Hippocampal formation (tissue), 2 donors: Measurements from ENCODE around the gene SPHK2.
"Not testable (repeated sequence)": the region's sequence is repeated elsewhere in the genome, so short reads cannot be mapped to it uniquely, and the experiment has no call there.

Experiments used
- DNase-seq, 2 donors: peaks; one replicate each; lab custom pipeline; 2025; lab: John Stamatoyannopoulos, UW

The SPHK2 gene

DNA sequence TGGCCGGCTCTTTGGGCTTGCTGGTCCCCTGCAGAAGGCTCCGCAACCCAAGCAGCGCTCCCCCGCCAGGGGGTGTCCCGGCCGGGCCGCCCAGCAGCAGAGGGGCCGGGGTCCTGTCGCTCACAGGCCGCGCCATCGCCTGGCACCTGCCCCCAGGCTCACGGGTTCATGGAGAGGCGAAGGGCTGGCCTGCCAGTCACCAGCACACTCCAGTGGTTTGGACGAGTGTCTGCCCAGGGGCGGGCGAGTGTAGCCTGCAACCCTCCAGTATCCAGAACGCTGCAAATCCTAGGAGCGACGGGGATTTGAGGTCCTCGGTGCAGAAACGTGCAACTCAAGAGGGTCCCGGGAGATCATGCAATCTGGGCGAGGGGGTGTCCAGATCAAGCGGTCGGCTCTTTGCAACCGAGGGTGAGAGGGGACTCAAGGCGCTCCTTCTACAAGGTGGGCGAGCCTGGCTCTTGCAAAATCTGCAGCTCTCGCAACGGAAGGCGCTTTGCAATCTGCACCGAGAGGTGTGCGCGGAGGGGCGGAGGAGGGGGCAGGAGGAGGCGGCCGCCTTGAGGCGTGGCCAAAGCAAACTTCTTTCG is 17.6 kb downstream of the SPHK2 start, which contains the start of gene DBP:
TSS of gene DBP (minus strand) at position 521 of the 590 bp plus-strand sequence. CDS start at position 136, 385 bp downstream.
- peak; percentile 74 for DNase-seq

- peak; percentile 98 to 99 for DNase-seq
Observed at GRCh38 chr19:48637449-48637947, 18.2 kb downstream of the SPHK2 start.

DNA sequence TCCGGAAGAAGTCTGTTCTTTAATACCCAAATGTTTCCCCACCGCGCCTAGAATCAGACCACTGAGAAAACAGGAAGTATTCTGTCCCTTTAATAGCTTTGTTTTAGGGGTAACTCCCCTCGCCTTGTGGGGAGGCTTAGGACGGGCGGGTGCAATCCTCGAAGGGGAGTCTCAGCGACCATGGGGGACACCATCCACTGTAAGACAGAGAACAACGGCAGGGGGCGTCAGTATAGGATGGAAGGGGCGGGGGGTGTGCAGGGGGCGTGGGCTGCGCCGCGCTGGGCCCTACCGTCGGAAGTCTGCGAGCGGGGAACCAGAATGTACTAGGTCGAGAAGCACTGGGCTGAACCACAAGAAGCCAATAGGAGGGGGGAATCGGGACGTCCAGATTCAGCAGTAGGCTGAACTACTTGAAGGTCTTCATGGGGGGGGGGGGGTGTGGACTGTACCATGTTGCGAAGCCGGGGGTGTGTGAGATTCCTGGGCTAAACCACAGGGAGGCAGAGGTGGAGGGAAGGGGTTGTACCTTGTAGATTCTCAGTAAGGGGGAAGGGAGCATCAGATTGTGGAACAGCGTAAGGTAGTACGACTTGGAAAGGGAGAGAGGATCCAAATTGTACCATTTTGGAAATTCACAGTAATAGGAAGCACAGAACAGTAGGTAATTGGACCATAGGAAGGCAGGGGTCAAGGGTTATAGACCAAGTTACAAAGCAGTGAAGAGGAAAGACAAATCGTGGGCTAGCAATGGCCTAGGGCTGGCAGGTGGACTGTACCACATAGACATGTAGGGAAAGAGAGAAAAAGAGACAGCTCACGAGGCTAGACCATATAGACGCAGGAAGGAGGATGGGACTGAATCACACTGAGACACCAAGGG is 18.9 kb downstream of the SPHK2 start:
- peak; percentile 81 to 91 for DNase-seq

DNA sequence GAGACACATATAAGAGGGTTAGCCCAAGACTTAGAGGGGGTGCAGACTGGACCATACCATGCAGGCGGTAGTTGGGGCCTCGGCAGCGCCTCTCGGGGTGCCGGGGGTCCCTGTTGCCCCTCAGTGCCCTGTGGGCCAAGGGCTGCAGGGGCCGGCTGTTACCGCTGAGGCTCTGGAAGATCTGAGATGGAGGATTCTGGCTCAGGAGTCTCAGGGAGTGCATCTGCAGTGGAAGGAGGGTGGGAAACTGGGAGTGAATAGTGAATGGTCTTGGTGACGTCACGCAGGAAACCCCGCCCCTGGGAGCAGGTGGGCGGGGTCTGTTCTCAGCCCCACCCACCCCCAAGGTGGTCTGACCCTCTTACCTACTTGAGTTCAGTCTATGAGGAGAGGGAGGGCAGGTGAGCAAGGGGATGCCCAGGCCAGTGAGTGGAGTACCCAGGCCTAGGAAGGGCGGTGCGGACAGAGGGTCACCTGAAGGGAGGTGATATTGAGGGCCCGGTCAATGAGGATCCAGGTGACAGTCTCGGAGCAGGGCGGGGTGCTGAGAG is 19.6 kb downstream of the SPHK2 start:
- DNase-seq: no peak

- DNase-seq: no peak
Observed at GRCh38 chr19:48639483-48640375, 20.4 kb downstream of the SPHK2 start.

DNA sequence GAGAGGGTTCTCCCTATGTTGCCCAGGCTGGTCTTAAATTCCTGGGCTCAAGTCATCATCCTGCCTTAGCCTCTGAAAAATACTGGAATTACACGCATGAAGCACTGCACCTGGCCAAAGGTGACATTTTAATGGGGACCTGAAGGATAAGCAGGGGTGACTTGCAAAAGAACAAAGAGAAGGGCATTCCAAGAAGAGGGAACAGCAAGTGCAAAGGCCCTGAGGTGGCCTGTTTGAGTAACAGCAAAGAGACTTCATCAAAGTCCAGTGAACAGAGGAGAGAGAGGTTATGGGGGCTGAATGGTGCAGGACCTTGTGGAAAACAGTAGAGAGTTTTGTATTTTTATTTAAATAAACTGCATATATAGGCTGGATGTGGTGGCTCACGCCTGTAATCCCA is 22.5 kb downstream of the SPHK2 start:
- no peak for DNase-seq

GRCh38 chr19:48642862-48643261 is 23.6 kb downstream of the SPHK2 start:
- DNase-seq: no peak

- peak in 1 of 2 donors; percentile 61 for DNase-seq
Observed at GRCh38 chr19:48644355-48644754, 25.0 kb downstream of the SPHK2 start.

DNA sequence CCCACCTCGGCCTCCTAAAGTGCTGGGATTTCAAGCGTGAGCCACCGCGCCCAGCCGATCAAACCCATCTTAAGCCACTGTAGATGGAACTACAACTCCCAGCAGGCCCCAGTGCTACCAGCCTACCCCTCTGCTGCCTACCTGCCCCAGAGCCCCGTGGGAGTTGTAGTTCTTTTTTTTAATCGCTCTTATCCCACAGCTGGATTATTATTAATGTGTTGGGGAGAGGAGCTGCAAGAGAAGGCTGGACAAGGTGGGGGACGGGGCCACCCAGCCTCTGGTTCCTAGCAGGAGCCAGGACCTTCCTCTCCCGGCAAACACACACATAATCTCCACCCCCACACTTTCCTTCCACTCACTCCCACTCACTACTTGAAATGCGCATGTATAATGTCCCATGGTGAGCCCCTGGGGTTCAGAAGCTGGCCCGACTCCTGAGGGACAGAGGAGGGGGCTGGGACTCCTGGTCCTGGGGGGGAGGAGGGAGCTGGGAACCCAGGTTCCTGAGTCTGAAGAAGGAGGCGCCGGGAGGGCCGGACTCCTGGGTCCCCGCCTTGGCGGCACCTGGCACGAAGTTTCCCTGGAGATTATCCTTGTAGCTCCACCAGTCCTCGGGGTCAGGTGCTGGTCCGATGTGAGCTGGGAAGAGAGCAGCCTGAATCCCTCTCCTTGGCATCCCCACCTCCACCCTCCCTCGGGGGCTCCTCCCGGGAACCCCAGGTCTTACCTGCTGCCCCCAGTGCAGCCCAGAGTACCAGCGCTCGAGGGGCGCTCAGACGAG is 25.7 kb downstream of the SPHK2 start:
- peak; percentile 70 to 87 for DNase-seq

DNA sequence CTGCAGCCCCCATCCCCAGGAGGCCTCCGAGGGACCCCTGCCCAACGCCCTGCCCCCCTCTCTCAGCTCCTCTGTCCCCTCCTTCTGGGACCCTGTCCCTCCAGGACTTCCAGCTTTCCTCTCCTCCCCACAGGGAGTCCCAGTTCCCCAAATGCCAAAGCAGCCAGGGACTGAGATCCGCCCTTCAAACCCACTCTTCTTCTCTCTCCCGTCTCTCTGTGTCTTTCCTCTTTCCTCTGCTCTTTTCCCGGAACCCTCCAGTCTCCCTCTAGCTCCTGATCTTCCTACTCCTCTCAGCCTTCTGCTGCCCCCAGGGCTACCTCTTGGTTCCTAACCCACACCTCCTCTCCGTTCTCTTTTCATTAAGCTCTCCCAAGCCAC is 26.3 kb downstream of the SPHK2 start:
- no peak for DNase-seq

DNA sequence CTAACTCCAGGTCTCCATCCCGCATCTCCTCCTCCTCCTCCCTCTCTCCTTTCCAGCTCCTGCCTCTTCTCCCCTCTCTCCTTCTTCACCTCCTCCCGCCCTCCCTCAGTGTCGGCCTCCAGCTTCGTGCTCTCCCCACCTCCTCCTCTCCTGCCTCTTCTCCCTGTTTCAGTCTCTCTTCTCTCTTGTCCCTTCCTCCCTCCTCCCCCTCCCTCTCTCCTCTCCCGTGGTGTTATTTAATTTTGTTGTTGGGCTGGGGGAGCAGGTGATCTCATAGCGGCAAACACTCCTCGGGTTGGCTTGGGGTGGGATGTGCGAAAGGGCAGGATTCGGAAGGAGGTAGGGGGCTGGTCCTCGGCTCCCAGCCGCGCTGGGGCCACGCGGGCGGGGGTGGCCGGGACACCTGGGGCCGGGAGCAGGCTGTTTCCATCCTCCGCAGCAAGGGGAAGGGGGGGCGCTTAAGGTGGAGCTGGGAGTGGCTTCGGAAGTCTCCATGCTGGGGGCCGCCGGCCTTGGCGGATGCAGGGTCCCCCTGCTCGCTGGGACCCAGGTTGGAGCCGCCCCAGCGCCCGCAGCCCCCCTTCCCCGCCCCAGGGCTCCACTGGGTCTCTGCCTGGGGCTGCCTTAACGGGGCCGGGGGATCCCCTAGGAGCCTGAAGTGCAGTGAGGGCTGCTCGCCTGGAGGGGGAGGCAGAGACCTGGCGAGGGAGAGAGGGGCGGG is 26.9 kb downstream of the SPHK2 start, which contains the start of gene CA11:
TSS of gene CA11 (minus strand) at position 187 of the 721 bp plus-strand sequence. CDS start 555 bp downstream, outside the sequence.
- peak; percentile 82 to 89 for DNase-seq

DNA sequence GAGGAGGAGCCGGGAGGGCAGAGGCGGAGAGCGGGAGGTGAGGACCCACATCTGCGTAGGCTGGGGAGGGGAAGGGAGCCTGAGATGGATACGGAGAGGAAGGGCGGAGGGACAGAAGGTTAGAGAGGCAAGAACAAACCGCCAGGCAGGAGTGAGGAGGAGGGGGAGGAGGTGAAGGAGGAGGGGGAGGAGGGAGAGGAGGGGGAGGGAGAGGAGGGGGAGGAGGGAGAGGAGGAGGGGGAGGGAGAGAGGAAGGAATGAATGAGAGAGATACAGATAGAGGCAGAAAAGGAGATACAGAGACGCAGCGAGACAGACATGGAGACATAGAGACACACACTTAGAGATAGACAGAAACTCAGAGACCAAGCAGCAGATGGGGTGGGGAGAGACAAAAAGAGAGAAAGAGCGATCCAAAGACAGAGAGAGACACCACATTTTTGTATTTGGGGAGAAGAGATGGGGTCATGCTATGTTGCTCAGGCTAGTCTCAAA is 27.5 kb downstream of the SPHK2 start:
- DNase-seq: no peak

- no peak for DNase-seq
Observed at GRCh38 chr19:48648134-48648533, 28.8 kb downstream of the SPHK2 start.

DNA sequence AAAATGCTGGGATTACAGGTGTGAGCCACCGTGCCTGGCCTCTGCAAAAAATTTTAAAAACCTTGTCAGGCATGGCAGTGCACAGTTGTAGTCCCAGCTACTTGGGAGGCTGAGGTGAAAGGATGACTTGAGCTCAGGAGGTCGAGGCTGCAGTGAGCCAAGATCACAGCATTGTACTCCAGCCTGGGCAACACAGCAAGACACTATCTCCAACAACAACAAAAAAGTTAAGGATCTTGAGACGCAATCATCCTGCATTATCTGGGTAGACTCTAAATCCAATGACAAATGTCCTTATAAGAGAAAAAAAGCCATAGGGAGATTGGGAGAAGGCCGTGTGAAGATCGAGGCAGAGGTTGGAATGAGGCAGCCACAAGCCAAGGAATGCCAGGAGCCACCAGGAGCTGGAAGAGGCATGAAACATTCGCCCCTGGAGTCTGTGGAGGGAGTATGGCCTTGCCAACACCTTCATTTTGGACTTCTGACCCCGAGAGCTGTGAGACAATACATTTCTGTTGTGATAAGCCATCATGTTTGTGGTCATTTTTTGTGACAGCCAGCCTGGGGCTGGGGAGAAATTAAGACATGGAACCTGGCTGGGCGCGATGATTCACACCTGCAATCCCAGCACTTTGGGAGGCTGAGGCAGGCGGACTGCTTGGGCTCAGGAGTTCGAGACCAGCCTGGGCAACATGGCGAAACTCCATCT is 31.8 kb downstream of the SPHK2 start:
- DNase-seq: no peak

DNA sequence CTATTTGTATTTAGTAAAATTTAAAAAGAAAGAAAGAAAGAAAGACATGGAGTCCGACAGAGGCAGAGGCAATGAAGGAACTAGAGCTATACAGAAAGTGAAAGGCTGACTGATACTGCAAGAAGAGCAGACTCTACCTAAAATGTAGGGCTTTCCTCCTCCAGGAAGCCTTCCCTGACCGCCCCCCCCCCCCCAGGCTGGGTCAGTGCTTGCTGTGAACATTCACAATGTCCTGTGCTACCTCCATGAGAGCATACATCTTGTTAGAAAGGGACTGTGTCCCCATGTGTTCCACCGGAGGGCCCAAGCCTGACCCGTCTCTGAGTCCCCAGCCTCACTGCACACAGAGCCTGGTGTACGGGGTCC is 32.4 kb downstream of the SPHK2 start:
- DNase-seq: no peak

- no peak for DNase-seq
Observed at GRCh38 chr19:48654299-48655059, 35.2 kb downstream of the SPHK2 start.

DNA sequence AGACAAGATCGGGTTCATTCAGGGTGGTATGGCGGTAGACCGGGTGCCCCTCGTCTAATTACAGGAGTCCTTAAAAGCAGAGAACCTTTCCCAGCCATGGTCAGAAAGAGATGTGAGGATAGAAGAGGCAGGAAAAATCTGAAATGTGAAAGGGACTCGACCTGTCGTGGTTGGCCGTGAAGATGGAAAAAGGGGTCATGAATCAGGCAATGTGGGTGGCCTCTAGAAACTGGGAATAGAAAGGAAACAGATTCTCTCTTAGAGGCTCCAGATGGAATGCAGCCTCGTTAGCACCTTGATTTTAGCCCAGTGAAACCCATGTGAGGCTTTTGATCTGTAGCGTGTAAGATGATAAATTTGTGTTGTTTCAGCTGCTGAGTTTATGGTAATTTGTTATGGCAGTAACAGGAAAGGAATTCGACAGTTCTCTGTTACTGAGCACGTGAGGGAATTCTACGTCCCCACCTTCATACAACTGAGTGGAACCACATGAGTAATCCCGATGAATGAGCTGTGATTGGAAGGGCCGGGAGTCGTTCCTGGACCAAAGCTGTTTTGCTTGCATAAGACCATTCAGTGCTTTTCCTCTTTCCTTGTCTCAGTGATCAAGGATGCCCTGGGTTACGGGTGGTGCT is 37.7 kb downstream of the SPHK2 start:
- DNase-seq: no peak

GRCh38 chr19:48657828-48658227 is 38.5 kb downstream of the SPHK2 start:
- not testable (repeated sequence) for DNase-seq
